Measurements from ENCODE around the gene PIK3C2G.

Gene PIK3C2G

GRCh38 chr12:18275981-18276380 is 14.7 kb downstream of the PIK3C2G start:
- Histone ChIP-seq H3K4me2 (ENCODE audit: low read length) (peak overlapping the region; percentile 27), H3K27me3 (ENCODE audit: insufficient read depth, low read length) (no peaks in the 10 kb centered on the region), H3K4me1 (ENCODE audit: control insufficient read depth in 1 of 2, insufficient read depth in 2 of 2, low read length in 2 of 2) (peaks cover 0 to 3% of the 10 kb centered on the region in 2 experiments), H2AK5ac (ENCODE audit: low read length) (no peak overlapping the region), H3K79me1 (ENCODE audit: low read length) (peaks cover 9% of the 10 kb centered on the region), H3K18ac (ENCODE audit: low read length) (no peak overlapping the region), H2AFZ (ENCODE audit: insufficient read depth, low read length, poor library complexity) (no peak overlapping the region), H2BK5ac (ENCODE audit: low read depth, low read length, poor library complexity) (no peak overlapping the region), H3K9me3 (ENCODE audit: insufficient read depth, low read depth, low read length) (no peaks in the 10 kb centered on the region), H3K23ac (ENCODE audit: low read length) (no peak overlapping the region), H3K27ac (ENCODE audit: low read depth, low read length) (peak overlapping the region; percentile 17), H3K4me3 (ENCODE audit: low read depth, low read length) (no peak overlapping the region), H3K14ac (ENCODE audit: low read length) (no peak overlapping the region), H2BK120ac (ENCODE audit: insufficient read depth, low read length, poor library complexity) (no peak overlapping the region), H3K79me2 (ENCODE audit: control insufficient read depth, insufficient read depth, low read length, poor library complexity) (no peaks in the 10 kb centered on the region), H3K9ac (ENCODE audit: low read length) (no peak overlapping the region), H2BK12ac (ENCODE audit: low read length) (no peak overlapping the region), H3K36me3 (ENCODE audit: control insufficient read depth in 1 of 2, insufficient read depth in 2 of 2, low read length in 2 of 2) (no peaks in the 10 kb centered on the region), H4K8ac (ENCODE audit: low read depth, low read length) (no peak overlapping the region), H3K4ac (ENCODE audit: low read depth, low read length) (no peak overlapping the region), H4K12ac (ENCODE audit: low read depth, low read length) (no peak overlapping the region), H4K91ac (ENCODE audit: low read depth, low read length) (no peak overlapping the region)
- no CpG with 5 or more reads among the region's 1 CpG for WGBS (ENCODE audit: extremely low coverage, insufficient coverage, insufficient read length)
- DNase-seq = peak; percentile 34 to 81

DNA sequence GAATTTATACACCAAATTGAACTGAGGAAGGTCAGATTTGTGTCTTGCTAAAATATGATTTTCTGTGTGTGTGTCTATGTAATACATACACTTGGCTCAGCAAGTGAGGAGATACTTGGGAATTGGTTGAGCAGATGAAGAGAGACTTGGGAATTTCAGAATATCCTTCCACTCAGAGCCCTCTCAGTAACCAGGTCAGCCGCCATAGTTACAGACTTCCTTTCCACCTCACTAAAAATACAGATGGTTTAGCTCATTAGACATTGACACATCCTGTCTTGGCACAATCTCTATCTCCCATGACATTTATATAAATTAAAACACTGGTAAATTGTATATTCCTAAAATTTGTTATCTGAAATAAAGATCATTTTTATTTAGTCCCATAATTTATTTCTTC is 15.9 kb downstream of the PIK3C2G start:
- no peak overlapping the region for H4K91ac ChIP-seq (ENCODE audit: low read depth, low read length)
- peaks cover 0 to 3% of the 10 kb centered on the region in 2 experiments for H3K4me1 ChIP-seq (ENCODE audit: control insufficient read depth in 1 of 2, insufficient read depth in 2 of 2, low read length in 2 of 2)
- no peak overlapping the region for H2BK12ac ChIP-seq (ENCODE audit: low read length)
- WGBS (ENCODE audit: extremely low coverage, insufficient coverage, insufficient read length) = no CpG with 5 or more reads among the region's 1 CpG
- H3K4me3 ChIP-seq (ENCODE audit: low read depth, low read length) = no peak overlapping the region
- no peak overlapping the region for H4K12ac ChIP-seq (ENCODE audit: low read depth, low read length)
- H3K27me3 ChIP-seq (ENCODE audit: insufficient read depth, low read length) = no peaks in the 10 kb centered on the region
- no peak overlapping the region for H3K9ac ChIP-seq (ENCODE audit: low read length)
- DNase-seq = no peak
- H3K18ac ChIP-seq (ENCODE audit: low read length) = no peak overlapping the region
- H3K4me2 ChIP-seq (ENCODE audit: low read length) = no peak overlapping the region
- H3K4ac ChIP-seq (ENCODE audit: low read depth, low read length) = no peak overlapping the region
- H3K36me3 ChIP-seq (ENCODE audit: control insufficient read depth in 1 of 2, insufficient read depth in 2 of 2, low read length in 2 of 2) = no peaks in the 10 kb centered on the region
- no peak overlapping the region for H4K8ac ChIP-seq (ENCODE audit: low read depth, low read length)
- no peak overlapping the region for H3K23ac ChIP-seq (ENCODE audit: low read length)
- H2AFZ ChIP-seq (ENCODE audit: insufficient read depth, low read length, poor library complexity) = no peak overlapping the region
- no peaks in the 10 kb centered on the region for H3K79me2 ChIP-seq (ENCODE audit: control insufficient read depth, insufficient read depth, low read length, poor library complexity)
- H3K9me3 ChIP-seq (ENCODE audit: insufficient read depth, low read depth, low read length) = no peaks in the 10 kb centered on the region
- H3K79me1 ChIP-seq (ENCODE audit: low read length) = peaks cover 7% of the 10 kb centered on the region
- no peak overlapping the region for H2BK120ac ChIP-seq (ENCODE audit: insufficient read depth, low read length, poor library complexity)
- H2BK5ac ChIP-seq (ENCODE audit: low read depth, low read length, poor library complexity) = no peak overlapping the region
- H3K27ac ChIP-seq (ENCODE audit: low read depth, low read length) = no peak overlapping the region
- no peak overlapping the region for H3K14ac ChIP-seq (ENCODE audit: low read length)
- H2AK5ac ChIP-seq (ENCODE audit: low read length) = no peak overlapping the region

- H4K91ac ChIP-seq (ENCODE audit: low read depth, low read length) = no peak overlapping the region
- H2BK12ac ChIP-seq (ENCODE audit: low read length) = no peak overlapping the region
- no peak for DNase-seq
- no peak overlapping the region for H4K12ac ChIP-seq (ENCODE audit: low read depth, low read length)
- no peak overlapping the region for H2BK5ac ChIP-seq (ENCODE audit: low read depth, low read length, poor library complexity)
- H3K27me3 ChIP-seq (ENCODE audit: insufficient read depth, low read length) = no peaks in the 10 kb centered on the region
- no peak overlapping the region for H3K4me3 ChIP-seq (ENCODE audit: low read depth, low read length)
- no peak overlapping the region for H2AK5ac ChIP-seq (ENCODE audit: low read length)
- H3K9me3 ChIP-seq (ENCODE audit: insufficient read depth, low read depth, low read length) = no peaks in the 10 kb centered on the region
- no peak overlapping the region for H3K14ac ChIP-seq (ENCODE audit: low read length)
- no peak overlapping the region for H3K23ac ChIP-seq (ENCODE audit: low read length)
- H3K79me2 ChIP-seq (ENCODE audit: control insufficient read depth, insufficient read depth, low read length, poor library complexity) = no peaks in the 10 kb centered on the region
- no peak overlapping the region for H3K4me2 ChIP-seq (ENCODE audit: low read length)
- no peak overlapping the region for H3K4ac ChIP-seq (ENCODE audit: low read depth, low read length)
- no peaks in the 10 kb centered on the region for H3K36me3 ChIP-seq (ENCODE audit: control insufficient read depth in 1 of 2, insufficient read depth in 2 of 2, low read length in 2 of 2)
- H2BK120ac ChIP-seq (ENCODE audit: insufficient read depth, low read length, poor library complexity) = no peak overlapping the region
- no peak overlapping the region for H3K27ac ChIP-seq (ENCODE audit: low read depth, low read length)
- peaks cover 0 to 3% of the 10 kb centered on the region in 2 experiments for H3K4me1 ChIP-seq (ENCODE audit: control insufficient read depth in 1 of 2, insufficient read depth in 2 of 2, low read length in 2 of 2)
- H3K79me1 ChIP-seq (ENCODE audit: low read length) = peaks cover 5% of the 10 kb centered on the region
- H2AFZ ChIP-seq (ENCODE audit: insufficient read depth, low read length, poor library complexity) = no peak overlapping the region
- no peak overlapping the region for H3K9ac ChIP-seq (ENCODE audit: low read length)
- no peak overlapping the region for H4K8ac ChIP-seq (ENCODE audit: low read depth, low read length)
- no peak overlapping the region for H3K18ac ChIP-seq (ENCODE audit: low read length)
- no CpG with 5 or more reads among the region's 1 CpG for WGBS (ENCODE audit: extremely low coverage, insufficient coverage, insufficient read length)
Measured at GRCh38 chr12:18280728-18281127, 19.4 kb downstream of the PIK3C2G start.

DNA sequence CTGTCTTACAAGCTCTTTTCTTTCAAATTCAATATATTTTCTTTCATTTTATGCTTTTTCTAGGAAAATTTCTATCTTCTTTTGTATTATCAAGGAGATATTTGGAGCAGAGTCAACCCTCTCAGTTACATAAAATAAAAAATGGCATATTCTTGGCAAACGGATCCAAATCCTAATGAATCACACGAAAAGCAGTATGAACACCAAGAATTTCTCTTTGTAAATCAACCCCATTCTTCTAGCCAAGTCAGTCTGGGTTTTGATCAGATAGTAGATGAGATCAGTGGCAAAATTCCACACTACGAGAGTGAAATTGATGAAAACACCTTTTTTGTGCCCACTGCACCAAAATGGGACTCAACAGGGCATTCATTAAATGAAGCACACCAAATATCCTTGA is 20.6 kb downstream of the PIK3C2G start:
- DNase-seq = no peak
- no peak overlapping the region for H3K4me2 ChIP-seq (ENCODE audit: low read length)
- no peak overlapping the region for H3K27ac ChIP-seq (ENCODE audit: low read depth, low read length)
- no peak overlapping the region for H2BK5ac ChIP-seq (ENCODE audit: low read depth, low read length, poor library complexity)
- no peak overlapping the region for H2BK12ac ChIP-seq (ENCODE audit: low read length)
- H3K4ac ChIP-seq (ENCODE audit: low read depth, low read length) = no peak overlapping the region
- H2AK5ac ChIP-seq (ENCODE audit: low read length) = no peak overlapping the region
- no peak overlapping the region for H3K9ac ChIP-seq (ENCODE audit: low read length)
- H3K23ac ChIP-seq (ENCODE audit: low read length) = no peak overlapping the region
- H3K79me1 ChIP-seq (ENCODE audit: low read length) = peaks cover 5% of the 10 kb centered on the region
- H3K14ac ChIP-seq (ENCODE audit: low read length) = no peak overlapping the region
- H2BK120ac ChIP-seq (ENCODE audit: insufficient read depth, low read length, poor library complexity) = no peak overlapping the region
- H2AFZ ChIP-seq (ENCODE audit: insufficient read depth, low read length, poor library complexity) = no peak overlapping the region
- H3K79me2 ChIP-seq (ENCODE audit: control insufficient read depth, insufficient read depth, low read length, poor library complexity) = no peaks in the 10 kb centered on the region
- H3K27me3 ChIP-seq (ENCODE audit: insufficient read depth, low read length) = no peaks in the 10 kb centered on the region
- peaks cover 0 to 3% of the 10 kb centered on the region in 2 experiments for H3K4me1 ChIP-seq (ENCODE audit: control insufficient read depth in 1 of 2, insufficient read depth in 2 of 2, low read length in 2 of 2)
- H3K4me3 ChIP-seq (ENCODE audit: low read depth, low read length) = no peak overlapping the region
- H3K9me3 ChIP-seq (ENCODE audit: insufficient read depth, low read depth, low read length) = no peaks in the 10 kb centered on the region
- H3K18ac ChIP-seq (ENCODE audit: low read length) = no peak overlapping the region
- H4K12ac ChIP-seq (ENCODE audit: low read depth, low read length) = no peak overlapping the region
- WGBS (ENCODE audit: extremely low coverage, insufficient coverage, insufficient read length) = no CpG with 5 or more reads among the region's 3 CpGs
- no peak overlapping the region for H4K8ac ChIP-seq (ENCODE audit: low read depth, low read length)
- no peaks in the 10 kb centered on the region for H3K36me3 ChIP-seq (ENCODE audit: control insufficient read depth in 1 of 2, insufficient read depth in 2 of 2, low read length in 2 of 2)
- H4K91ac ChIP-seq (ENCODE audit: low read depth, low read length) = no peak overlapping the region
